HG02870 (cell line): ENCODE data around the gene DOK7.

Experiments
- ATAC-seq: cut with Tn5 transposase; IDR thresholded peaks from one replicate; pipeline ENCODE4 v1.9.1; 2021; ENCODE audit warnings: mild to moderate bottlenecking, moderate library complexity; ENCODE audit not compliant: unreplicated experiment

The DOK7 gene, protein sequence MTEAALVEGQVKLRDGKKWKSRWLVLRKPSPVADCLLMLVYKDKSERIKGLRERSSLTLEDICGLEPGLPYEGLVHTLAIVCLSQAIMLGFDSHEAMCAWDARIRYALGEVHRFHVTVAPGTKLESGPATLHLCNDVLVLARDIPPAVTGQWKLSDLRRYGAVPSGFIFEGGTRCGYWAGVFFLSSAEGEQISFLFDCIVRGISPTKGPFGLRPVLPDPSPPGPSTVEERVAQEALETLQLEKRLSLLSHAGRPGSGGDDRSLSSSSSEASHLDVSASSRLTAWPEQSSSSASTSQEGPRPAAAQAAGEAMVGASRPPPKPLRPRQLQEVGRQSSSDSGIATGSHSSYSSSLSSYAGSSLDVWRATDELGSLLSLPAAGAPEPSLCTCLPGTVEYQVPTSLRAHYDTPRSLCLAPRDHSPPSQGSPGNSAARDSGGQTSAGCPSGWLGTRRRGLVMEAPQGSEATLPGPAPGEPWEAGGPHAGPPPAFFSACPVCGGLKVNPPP

DNA sequence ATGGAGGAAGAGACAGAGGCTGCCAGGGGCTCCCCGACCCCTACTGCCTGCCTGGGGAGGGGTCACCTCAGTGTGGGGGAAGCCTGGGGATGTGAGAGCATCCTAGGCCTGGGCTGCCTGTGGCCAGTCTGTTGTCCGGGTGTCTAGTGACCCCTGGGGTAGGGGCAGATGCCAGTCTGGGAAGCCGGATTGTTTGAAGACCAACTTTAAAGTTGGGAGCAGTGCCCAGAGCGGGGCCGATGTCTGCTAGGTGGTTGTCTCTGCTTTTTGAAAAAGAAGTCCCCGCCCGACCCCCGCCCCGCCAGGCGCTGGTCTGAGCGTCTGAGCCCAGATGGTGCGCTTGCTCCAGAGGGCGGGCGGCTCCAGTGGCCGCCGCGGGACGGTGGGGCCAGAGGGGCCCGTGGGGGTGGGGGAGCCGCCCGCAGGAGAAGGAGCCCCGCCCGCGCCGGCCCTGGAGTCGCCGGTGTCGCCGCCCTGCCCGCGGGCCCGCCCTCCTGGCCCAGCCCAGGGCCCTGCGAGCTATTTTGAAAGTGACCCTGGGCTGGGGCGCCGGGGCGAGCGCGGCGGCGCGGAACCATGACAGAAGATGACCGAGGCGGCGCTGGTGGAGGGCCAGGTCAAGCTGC lies at the start of gene DOK7:
Gene DOK7, plus strand, starts transcription at position 517 of the 626 bp plus-strand sequence. Its CDS starts 70 bp downstream, at position 587.
- no peak for ATAC-seq

DNA sequence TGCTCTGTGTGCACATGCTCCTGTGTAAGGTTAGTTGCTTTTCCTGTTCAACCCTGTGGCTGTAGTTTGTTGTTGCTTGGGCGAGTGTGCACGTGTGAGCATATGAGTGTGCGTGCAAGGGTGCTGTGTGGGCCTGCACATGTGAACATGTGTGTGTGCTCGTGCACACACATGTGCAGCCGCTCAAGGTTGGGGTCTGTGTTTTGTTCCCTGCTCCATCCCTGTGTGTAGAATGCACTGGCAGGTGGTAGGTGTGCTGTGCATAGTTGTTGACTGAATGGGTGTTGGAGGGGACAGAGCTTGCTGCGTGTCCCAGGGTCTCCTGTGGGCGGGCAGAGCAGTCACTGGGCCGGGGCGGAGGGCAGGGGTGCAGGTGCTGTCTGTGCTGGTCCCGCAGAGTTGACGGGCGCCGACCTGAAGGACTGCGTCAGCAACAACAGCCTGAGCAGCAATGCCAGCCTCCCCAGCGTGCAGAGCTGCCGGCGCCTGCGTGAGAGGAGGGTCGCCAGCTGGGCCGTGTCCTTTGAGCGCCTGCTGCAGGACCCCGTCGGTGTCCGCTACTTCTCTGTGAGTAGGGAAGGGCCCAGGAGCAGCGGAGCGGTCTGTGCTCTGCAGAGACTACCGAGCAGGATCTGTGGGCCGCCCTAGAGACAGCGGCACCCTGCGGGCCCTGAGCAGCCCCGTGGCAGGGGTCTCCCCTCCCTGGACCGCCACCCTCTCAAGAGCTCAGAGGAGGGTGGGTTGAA lies 49.3 kb upstream of the DOK7 start:
- no peak for ATAC-seq

DNA sequence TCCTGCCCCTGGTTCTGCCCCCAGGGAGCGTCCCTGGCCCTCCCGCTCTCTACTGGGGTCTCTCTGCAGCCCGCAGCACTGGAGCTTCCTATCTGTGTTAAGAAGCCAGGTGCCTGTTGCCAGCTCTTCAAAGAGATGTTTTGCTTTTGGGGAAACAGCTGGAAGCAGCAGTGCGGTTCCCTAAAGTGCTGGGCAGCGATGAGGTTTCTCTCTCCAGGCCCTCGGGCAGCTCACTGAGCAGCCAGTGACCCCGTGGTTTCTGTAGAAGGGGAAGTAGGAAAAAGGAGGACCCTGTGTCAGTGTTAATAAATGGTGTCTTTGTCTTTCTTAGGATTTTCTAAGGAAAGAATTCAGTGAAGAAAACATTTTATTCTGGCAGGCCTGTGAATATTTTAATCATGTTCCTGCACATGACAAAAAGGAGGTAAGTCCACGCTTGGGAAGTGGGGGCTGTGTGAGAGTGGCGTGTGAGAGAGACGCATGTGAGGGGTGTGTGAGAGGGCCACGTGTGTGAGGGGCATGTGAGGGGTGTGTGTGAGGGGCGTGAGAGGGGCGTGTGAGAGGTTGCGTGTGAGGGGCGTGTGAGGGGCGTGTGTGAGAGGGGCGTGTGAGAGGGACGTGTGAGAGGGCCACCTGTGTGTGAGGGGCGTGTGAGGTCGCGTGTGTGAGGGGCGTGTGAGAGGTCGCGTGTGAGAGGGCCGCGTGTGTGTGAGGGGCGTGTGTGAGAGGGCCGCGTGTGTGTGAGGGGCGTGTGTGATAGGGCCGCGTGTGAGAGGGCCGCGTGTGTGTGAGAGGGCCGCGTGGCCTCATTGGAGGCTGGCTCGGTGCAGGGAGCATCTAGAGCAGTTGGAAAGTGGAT lies 48.5 kb upstream of the DOK7 start:
- no peak for ATAC-seq

DNA sequence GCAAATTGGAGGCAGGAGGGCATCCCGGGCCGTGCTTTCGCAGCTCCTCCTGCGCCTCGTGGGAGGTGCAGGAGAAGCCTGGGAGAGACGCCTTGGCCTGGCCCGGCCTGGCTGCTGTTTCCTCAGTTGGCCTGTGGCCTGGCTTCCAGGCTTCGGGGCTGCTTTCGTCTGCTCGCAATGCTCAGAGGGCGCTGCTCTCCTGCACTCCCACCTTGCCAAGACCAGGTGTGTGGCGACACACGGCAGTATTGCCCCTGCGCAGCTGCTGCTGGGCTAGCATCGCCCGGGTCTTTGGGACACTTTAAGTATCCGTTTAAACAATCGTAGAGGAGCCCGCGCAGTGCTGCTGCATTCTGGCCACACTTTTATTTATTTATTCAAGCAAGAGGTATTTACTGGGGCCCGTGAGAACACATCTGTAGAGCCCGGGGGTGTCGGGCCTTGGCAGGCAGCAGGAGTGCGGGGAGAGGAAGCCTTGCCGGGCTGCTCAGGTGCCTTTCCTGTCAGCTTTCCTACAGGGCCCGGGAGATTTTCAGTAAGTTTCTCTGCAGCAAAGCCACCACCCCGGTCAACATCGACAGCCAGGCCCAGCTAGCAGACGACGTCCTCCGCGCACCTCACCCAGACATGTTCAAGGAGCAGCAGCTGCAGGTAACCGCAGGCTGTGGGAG lies 47.5 kb upstream of the DOK7 start:
- no peak for ATAC-seq

DNA sequence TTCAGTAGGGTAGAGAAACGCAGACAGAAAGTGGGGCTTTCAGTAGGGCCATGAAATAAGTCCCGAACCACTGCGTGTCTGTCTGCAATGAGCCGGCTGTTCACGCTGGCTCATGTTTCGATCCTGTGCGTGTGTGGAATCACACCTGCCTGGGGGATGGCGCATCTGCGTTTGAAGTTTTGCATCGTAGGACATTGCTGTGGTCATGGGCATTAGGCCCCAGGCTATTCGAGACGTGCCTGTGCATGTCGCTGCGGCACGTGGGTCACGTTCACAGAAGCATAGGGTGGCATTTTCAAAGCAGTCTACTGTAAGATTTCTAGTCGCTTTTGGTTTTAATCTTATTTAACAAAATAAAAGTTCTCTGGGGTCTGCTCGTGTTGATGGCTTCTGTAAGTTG lies 46.8 kb upstream of the DOK7 start:
- no peak for ATAC-seq

DNA sequence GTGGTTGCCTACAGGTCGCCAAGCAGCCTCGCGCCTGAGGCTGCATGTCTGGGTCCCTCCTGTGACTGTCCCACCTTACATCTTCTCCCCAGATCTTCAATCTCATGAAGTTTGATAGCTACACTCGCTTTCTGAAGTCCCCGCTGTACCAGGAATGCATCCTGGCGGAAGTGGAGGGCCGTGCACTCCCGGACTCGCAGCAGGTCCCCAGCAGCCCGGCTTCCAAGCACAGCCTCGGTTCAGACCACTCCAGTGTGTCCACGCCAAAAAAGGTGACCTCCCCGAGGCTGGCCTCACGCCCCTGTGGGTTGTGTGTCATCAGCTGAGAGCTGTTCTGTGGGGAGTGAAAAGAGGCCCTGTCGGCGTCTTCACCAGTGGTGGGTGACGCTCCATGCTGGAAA lies 46.3 kb upstream of the DOK7 start:
- ATAC-seq = no peak

DNA sequence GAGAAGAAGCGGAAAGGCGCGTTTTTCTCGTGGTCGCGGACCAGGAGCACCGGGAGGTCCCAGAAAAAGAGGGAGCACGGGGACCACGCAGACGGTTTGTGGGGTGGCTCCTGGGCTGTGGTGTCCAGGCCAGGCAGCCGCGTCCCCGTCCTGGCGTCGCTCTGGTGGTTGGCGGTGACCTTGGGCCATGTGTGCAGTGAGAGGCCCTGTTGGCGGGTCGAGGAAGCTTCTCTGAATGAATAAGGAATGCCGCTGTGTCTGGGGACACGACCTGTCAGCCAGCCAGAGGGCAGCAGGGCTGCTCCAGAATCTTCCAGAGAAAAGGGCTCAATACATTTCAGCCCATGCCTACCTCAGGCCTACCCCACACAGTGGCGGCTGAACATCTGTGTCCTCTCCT lies 45.7 kb upstream of the DOK7 start:
- ATAC-seq = no peak

DNA sequence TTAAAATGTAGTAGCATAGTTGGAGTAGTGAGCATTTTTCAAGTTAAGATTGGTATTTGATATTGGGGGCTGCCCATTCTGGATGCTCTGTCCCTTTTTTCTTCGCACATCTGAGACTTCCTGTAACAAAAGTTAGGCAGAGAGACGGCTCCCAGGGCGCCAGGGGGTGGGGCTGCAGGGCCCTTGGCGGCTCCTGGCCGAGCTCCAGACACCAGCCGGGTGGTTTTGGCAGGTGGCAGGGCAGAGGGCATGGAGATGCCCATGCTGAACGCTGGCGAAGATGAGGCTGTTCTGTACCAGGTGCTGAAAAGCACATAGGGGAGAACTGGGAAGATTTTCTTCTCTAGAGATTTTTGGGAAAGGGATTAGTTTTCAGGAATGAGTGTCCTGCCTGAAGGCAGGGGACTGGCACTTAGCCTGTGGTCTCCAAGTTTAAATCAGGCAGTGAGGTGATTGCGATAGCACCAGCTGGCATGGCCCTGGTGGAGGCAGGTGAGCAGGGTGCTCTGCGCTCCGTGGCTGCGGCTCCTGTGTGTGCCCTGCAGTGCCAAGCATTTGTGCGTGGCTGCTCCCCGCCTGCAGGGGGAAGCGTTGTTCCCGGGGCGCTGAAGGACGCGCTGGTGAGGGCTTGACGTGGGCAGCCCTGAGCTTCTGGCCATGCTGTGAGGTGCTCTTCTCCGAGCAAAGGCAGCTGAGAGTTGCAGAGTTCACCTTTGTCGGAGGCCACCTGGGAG lies 44.9 kb upstream of the DOK7 start:
- no peak for ATAC-seq

DNA sequence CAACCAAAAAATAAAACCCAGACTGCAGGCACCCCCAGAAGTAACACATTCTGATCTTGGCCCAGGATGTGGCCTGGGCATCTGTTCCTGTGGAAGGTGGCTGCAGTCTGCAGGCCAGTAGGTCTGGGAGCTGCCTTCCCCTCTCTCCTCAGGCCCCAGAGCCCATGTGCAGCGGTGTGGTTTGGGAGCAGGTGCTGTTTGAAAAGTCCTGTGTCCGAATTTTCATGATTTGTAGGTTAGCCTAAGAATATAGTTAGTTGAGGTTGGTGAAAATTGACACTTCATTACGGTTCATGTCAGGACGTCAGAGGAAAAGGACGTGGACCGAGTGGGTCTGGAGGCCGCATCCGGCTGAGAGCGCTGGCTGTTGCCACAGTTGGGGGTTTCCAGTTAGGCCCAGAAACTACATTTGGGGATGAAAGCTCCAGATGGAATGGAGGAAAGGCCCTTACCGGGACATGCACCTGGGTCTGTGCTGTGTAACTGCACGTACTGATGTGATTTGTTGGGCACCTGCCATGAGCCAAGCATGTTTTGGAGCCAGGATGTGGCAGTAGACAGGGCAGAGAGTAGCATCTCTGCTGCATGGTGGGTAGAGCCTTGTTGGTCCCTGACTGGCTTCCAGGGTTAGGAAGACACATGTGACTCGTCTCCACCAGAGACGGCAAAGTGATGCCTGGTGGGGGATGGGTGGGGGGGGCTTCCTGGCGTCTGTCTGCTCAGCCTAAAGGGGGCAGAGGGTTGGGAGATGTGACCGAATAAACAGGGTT lies 43.1 kb upstream of the DOK7 start:
- ATAC-seq = no peak

DNA sequence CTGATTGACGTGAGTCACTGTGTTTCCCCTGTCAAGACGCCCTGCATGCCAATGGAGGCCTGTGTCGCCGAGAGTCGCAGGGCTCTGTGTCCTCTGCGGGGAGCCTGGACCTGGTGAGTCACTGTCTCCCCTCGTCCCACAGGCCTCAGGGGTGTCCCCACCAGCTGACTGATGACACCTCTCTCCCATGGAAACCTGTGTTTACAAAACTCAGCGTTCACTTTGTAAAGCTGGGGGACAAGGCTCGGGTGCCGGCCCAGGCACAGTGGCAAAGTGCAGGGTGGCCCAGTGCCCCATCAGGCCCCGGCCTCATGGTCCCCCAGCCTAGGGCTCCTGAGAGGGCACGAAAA lies 42.5 kb upstream of the DOK7 start:
- no peak for ATAC-seq

DNA sequence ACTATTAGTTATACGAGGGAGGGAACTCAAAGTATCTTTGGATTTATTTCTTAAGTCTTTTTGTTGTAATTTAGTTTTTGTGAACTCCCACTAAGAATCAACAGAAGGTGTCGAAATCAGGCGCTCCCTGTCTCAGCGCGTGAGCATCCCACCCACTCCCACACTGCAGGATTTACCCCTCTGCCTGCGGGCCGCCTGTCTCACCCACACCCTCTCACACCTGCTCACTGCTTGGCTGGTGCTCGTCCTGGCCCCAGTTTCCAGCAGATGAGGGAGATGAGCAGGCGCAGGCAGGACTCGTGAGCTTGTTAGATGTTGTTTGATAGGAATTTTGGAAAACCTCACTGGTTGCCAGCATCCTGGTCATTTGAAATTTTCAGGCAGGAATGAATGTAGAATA lies 42.1 kb upstream of the DOK7 start:
- ATAC-seq = no peak

DNA sequence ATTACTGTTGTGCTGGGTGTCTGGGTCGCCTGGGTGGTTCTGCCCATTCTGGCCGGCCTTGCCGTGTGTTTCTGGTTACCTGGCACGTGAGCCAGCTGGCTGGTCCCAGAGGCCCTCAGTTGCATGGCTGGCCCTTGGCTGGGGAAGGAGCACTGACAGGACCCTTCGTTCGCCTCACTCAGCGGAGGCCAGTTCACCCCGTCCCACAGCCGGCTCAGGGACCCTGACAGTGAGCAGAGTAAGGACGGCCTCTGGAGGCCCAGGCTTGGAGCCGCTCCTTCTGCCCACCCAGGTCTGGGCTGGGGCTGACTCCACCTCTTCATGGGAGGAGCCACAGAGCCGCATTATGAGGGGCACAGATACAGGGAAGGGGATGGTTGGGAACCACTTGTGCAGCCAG lies 41.6 kb upstream of the DOK7 start:
- no peak for ATAC-seq

DNA sequence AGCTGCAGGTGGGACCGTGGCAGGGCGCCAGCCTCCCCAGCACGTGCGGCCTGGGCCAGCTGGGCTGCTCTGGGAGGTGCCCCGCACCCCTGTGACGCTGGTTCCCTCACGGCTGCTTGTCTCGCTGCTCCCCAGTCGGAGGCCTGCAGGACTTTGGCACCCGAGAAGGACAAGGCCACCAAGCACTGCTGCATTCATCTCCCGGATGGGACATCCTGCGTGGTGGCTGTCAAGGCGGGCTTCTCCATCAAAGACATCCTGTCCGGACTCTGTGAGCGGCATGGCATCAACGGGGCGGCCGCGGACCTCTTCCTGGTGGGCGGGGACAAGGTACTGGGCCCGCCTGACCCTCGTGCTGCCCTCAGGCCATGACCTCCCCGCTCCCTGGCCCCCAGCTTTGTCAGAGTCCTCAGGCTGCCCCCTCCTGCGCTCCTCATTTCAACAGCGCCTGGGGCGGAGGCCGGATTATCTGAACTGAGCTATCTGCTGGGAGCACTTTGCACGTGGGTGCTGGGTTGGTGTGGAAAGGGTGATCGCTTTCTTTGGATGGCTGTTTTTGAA lies 40.8 kb upstream of the DOK7 start:
- no peak for ATAC-seq

DNA sequence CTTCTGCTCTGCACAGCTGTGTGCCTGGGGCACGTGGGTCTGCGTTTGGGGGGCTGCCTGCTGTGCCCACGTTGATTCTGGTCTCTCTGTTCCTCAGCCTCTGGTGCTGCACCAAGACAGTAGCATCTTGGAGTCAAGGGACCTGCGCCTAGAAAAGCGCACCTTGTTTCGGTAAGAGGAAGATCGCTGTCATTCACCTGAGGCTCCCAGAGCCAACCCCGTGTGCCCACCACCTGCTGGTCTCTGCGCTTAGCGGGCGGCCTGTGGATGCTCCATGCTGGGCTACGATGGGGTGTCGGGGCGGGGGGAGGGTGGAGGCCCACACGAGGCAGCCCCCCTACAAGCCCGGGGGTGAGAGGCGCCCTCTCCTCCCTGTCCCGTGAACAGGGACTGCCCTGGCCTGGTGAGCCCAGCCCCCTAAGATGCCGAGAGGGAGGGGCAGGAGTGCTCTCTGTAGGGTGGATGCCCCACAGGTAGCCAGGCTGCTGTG lies 40.3 kb upstream of the DOK7 start:
- no peak for ATAC-seq

DNA sequence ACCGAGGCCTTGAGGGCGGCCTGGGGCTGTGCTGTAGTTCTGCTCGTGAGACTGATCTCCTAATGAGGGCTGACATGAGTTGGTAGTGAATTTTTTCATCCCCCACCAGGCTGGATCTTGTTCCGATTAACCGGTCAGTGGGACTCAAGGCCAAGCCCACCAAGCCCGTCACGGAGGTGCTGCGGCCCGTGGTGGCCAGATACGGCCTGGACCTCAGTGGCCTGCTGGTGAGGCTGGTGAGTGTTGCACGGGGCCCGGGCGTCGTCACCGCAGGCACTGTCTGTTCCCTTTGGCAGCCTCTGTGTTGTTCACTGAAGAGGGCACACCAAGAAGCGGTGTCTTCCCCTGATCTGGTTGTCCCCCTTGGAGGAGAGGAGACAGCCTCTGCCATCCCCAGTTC lies 39.7 kb upstream of the DOK7 start:
- ATAC-seq = no peak

DNA sequence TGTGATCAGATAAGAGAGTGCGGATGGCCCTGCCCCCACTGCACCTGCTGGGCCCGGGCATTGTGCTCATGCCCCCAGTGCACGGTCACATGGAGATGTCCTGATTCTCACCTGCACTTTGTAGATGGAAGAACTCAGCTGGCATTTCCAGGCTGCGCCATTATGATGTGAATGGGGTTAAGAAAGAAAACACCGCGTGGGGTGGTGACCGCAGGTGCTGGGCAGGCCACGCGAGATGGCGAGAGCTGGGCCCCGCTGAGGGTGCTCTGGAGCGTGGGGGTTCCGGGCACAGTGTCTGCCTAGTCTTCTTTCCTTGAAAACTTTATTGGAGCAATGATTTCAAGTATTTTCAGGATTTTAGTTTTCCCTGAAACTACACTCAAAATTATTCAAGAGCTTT lies 39.2 kb upstream of the DOK7 start:
- ATAC-seq = no peak

DNA sequence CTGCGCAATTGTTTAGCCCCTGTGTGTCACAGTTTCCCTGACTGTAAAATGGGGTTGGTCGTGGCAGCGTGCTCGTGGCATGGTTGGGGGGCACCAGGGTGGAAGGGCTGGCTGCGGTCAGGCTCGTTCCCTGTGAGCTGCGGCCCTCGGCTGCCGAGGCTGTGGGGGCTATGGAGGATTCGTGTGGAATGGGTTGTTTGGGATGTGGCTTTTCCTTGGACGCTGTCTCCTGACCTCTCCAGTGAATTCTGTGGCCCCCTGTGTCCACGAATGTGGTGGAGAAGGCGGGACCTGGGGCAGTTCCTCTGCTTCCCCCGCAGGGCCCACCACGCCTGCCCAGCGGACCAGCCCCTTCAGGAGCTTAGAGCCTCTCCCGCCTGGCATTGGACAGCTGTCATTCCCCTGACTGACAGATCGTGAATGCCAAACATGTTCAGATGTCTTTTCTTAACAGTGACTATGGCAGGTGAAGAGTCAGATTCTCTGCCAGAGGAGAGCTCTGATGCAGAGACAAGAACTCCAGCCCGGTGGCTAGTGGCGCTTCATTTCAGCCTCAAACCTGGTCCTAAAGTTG lies 38.5 kb upstream of the DOK7 start:
- no peak for ATAC-seq

DNA sequence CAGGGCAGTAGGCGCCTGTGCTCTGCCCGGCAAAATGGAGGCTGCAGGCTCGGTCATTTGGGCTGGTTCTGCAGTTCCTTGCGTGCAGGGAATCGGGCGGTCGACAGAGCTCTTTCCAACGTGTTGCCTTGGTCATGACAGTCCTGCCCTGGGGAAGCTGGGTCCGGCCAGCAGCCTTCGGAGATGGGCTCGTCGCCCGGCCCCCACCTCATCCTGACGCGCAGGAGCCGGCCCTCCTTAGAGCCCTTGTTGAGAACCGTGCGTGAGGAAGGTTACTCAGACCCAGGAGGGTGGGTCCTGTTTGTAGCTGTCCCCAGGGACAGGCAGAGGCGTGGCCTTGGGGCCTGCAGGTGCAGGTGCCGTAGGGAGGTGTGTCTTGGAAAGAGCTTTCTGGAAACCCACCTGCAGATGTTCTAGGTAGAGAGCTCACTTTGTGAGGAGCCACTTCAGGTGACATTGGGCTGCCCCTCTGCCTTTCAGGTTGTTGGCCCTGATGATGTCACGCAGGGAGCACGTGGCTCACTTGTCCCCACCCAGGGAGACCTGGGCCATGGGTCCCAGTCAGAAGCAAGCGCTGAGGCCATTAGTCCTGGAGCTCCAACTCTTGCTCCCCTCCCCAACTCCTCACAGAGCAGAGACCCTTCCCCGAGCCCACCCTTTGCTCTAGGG lies 36.5 kb upstream of the DOK7 start:
- no peak for ATAC-seq
